ENCODE data around the gene GAK.

Gene GAK

DNA sequence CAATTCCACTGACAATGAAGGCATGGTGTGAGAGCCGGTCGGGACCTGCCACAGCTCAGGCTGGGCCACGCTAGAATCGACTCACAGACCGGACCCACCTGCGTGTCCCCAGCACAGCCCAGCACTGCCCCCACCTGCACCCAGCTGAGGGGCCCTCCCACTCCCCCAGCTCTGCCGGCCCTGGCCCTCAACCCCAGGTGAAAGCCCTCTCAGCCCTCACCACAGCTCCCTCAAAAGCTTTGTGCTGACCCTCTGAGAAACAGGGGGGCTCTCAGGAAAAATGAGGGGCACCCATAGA lies 25.1 kb downstream of the GAK start:
- ChIA-PET POLR2A (ENCODE audit: low non-redundant PET) (no interaction called here), CTCF (no interaction called here)
- TF ChIP-seq, protein P1, sequence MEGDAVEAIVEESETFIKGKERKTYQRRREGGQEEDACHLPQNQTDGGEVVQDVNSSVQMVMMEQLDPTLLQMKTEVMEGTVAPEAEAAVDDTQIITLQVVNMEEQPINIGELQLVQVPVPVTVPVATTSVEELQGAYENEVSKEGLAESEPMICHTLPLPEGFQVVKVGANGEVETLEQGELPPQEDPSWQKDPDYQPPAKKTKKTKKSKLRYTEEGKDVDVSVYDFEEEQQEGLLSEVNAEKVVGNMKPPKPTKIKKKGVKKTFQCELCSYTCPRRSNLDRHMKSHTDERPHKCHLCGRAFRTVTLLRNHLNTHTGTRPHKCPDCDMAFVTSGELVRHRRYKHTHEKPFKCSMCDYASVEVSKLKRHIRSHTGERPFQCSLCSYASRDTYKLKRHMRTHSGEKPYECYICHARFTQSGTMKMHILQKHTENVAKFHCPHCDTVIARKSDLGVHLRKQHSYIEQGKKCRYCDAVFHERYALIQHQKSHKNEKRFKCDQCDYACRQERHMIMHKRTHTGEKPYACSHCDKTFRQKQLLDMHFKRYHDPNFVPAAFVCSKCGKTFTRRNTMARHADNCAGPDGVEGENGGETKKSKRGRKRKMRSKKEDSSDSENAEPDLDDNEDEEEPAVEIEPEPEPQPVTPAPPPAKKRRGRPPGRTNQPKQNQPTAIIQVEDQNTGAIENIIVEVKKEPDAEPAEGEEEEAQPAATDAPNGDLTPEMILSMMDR (conservative IDR thresholded peaks at IDR 0.05; ENCODE audit: low read depth), result no peak
- no peak overlapping the region; the same call in 1 of the 2 replicates for H3K27ac ChIP-seq
- no peak for DNase-seq (ENCODE audit: low spot score)

DNA sequence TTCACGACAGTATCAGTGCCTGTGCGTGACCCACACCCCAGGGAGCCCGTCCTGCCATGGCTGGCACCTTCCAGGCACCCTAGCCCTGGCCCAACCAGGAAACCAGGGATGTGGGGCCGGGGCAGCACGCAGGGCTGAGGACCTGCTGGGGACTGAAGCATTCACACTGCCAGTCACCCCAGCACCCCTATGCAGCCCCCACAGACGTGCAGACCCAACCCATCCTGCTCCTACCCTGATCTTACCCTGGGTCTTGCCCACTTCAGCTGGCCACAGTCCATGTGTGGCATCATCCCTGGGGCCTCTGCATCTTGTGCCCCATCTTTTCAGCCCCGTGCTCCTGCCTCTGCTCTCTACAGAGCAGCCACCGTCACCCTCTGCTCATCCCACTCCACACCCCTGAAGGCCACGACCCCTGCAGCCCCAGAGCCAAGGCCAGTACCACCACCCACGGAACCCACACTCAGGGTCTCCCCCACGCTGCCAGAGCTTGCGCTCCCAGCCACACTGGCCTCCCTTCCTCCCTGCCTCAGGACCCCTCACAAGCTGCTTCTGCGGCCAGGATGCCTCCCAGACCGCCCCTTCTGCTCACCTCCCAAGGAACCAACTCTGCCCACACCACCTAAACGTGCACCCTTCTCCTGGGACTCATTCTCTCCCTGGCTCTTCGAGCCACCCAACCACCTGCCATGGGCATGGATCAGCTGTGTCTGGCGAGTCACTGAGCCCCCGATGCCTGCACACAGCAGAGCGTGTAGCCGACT lies 25.6 kb downstream of the GAK start:
- DNase-seq (ENCODE audit: low spot score), result no peak
- peak overlapping the region; percentile 23 for H3K27ac ChIP-seq
- ChIA-PET CTCF (interaction anchor here (0.6 kb wide), 1 partner anchor 45 kb away, joined by 3 read pairs; no protein-coding TSS in a partner anchor), POLR2A (ENCODE audit: low non-redundant PET) (no interaction called here)
- TF ChIP-seq, protein P1 (conservative IDR thresholded peaks at IDR 0.05; ENCODE audit: low read depth), result no peak

DNA sequence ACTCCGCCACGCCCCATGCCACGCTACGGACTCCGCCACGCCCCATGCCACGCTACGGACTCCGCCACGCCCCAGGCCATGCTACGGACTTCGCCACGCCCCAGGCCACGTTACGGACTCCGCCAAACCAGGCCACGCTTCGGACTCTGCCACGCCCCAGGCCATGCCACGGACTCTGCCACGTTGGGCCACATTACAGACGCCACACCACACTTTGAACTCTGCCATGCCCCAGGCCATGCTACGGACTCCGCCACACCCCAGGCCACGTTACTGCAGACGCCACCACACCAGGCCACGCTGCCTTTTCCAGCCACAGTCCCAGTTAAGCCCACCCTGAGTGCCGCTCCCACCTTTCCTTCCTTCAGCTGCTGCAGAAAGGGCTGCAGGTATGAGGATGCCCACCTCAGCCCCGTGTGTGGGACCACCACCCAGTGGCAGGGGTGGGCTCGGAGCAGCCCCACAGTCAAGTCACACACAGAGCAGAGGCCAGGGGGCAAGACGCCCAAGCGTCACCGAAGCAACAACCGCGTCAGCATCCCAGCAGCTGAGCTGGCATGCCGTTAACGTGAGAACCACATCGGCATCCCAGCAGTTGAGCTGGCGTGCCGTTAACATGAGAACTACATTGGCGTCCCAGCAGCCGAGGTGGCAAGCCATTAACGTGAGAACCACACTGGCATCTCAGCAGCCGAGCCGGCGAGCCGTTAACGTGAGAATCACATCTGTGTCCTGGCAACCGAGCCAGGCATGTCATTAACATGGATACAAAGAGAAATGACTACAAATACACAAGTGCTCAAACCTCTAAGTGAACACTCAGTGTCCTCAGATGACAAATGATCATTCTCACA lies 26.4 kb downstream of the GAK start:
- TF ChIP-seq, protein P1 (conservative IDR thresholded peaks at IDR 0.05; ENCODE audit: low read depth), result no peak
- no peak for DNase-seq (ENCODE audit: low spot score)
- peak overlapping the region; percentile 23 for H3K27ac ChIP-seq
- POLR2A ChIA-PET (ENCODE audit: low non-redundant PET), result no interaction called here
- CTCF ChIA-PET, result interaction anchor here (0.6 kb wide), 1 partner anchor 46 kb away, joined by 3 read pairs; no protein-coding TSS in a partner anchor

DNA sequence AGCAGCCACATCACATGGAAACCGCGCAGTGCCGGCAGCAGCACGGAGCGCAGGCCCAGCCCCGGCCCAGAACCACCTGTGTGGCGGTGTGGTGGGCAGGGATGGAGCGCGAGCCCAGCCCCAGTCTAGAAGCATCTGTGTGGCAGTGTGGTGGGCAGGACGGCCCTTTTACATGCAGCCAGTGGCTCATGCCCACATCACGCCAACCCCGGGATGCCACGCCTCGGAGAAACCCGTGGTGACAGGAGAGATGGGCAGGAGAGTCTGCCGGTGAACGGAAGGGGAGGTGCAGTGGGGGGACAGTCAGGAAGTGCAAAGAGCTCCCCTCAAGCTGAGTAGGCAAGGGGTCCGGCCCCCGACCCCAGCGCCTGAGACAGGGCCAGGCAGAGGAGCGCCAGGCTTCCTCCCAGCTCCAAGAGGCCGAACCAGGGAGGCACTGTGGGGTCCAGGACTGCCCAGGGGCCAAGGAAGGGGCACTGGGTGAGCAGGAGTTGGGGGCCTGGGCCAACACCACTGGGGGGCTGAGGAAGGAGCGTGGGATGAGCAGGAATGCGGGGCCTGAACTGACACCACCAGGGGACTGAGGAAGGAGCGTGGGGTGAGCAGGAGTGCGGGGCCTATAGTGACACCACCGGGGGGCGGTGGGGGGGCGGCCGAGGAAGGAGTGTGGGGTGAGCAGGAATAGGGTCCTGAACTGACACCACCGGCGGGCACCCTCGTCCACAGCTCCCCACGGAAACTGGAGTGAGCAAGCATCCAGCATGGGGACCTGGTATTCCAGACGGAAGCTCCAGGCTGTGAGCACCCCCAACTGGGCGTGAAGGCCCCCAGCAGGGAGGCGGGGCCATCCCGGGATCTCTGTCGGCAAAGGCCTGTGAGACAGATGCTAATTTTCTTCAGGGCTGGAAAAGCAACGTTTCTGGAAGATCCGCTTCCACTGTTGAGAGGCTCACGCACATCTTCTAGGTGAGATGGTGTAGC lies 28.8 kb downstream of the GAK start:
- no peak for DNase-seq (ENCODE audit: low spot score)
- POLR2A ChIA-PET (ENCODE audit: low non-redundant PET), result no interaction called here
- TF ChIP-seq, protein P1 (conservative IDR thresholded peaks at IDR 0.05; ENCODE audit: low read depth), result no peak
- CTCF ChIA-PET, result no interaction called here
- H3K27ac ChIP-seq, result no peak overlapping the region

DNA sequence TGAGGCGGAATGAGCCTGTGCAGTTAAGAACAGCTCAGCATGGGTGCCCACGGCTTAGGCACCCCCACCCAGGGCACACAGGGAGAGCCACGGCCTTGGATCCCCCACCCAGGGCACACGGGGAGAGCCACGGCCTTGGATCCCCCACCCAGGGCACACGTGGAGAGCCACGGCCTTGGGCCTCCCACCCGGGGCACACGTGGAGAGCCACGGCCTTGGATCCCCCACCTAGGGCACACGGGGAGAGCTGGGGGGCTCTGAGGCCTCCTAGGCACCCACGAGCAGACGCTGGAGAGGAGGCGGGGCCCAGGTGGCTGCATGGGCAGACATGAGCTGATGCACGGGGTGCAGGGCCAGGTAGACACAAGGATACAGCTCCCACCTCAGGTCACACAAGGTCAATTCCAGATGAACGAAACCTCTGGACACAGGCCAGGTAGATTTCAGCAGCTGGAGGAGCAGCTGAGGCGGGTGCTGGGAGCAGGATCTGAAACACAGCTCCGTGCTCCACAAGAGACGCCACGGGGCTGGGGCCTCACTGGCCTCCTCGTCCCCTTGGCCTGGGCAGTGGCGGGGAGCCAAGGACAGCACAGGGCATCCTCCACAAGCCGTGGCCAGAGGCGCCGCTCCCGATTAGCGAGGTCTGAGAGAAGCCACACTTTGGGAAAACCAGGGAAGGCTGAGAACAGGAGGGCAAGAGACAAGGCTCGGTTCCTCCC lies 30.8 kb downstream of the GAK start:
- H3K27ac ChIP-seq, result no peak overlapping the region
- POLR2A ChIA-PET (ENCODE audit: low non-redundant PET), result interaction anchor here (0.7 kb wide), 1 partner anchor 38 kb away, joined by 4 read pairs; no protein-coding TSS in a partner anchor
- TF ChIP-seq, protein P1 (conservative IDR thresholded peaks at IDR 0.05; ENCODE audit: low read depth), result no peak
- CTCF ChIA-PET, result no interaction called here
- DNase-seq (ENCODE audit: low spot score), result no peak
